Retinal pigment epithelial cell (primary cell): ENCODE results near the gene SAMM50.
A peak's percentile ranks its signal among the peaks of the same experiment; 100 is the strongest.

Experiments
- DNase-seq: peaks from one replicate; pipeline ENCODE4 v3.0.0-alpha.2; 2010; ENCODE audit warnings: low read depth
- H3K4me3 ChIP-seq: 2 replicates; pipeline ENCODE4 v1.5.1; 2011; ENCODE audit warnings: mild to moderate bottlenecking, low read length, control low read depth, moderate library complexity
- TF ChIP-seq, protein P1 (sequence below): conservative IDR thresholded peaks from 2 replicates; pipeline ENCODE4 v1.5.1; 2011; ENCODE audit warnings: low read depth, low read length, control low read depth, inconsistent platforms

The SAMM50 gene

DNA sequence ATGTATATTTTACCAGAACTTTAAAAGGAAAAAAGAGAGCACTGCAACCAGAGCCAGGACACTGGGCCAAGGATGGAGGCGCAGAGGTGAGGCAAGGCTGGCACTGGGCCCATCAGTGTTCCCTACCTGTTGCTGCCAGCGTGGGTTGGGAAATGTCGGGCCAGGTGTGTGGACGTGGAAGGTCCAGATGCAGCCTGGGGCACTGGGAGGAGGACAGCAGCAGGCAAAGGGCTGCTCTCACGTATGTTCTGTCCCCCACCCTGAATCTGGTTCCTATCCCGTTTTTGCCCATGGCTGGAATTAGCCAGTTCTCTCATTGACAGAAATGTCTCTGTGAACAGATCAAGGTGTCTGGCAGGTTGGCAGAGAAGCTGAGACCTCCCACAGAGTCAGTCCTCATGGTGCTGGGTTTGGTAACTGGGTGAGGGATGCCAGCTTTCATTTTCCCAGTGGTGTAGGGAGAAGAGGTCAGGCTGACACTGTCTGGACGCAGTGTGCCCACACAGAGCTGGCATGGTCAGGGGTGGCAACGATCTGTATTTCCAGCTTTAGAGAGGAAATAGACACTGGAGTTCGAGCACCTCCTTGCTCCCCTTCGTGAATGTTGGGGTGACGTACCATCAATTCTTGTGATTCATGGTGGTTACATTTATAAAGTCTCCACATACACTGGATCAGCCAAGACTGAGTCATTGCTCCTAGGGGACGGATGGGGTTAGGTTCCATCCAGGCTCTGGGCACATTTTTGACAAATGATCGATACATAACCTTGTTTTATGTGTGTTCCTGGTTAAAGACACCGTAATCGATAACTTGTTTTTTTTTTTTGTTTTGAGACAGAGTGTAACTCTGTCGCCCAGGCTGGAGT lies 35.9 kb upstream of the SAMM50 start:
- DNase-seq: no peak
- TF ChIP-seq, protein P1, sequence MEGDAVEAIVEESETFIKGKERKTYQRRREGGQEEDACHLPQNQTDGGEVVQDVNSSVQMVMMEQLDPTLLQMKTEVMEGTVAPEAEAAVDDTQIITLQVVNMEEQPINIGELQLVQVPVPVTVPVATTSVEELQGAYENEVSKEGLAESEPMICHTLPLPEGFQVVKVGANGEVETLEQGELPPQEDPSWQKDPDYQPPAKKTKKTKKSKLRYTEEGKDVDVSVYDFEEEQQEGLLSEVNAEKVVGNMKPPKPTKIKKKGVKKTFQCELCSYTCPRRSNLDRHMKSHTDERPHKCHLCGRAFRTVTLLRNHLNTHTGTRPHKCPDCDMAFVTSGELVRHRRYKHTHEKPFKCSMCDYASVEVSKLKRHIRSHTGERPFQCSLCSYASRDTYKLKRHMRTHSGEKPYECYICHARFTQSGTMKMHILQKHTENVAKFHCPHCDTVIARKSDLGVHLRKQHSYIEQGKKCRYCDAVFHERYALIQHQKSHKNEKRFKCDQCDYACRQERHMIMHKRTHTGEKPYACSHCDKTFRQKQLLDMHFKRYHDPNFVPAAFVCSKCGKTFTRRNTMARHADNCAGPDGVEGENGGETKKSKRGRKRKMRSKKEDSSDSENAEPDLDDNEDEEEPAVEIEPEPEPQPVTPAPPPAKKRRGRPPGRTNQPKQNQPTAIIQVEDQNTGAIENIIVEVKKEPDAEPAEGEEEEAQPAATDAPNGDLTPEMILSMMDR: no peak

DNA sequence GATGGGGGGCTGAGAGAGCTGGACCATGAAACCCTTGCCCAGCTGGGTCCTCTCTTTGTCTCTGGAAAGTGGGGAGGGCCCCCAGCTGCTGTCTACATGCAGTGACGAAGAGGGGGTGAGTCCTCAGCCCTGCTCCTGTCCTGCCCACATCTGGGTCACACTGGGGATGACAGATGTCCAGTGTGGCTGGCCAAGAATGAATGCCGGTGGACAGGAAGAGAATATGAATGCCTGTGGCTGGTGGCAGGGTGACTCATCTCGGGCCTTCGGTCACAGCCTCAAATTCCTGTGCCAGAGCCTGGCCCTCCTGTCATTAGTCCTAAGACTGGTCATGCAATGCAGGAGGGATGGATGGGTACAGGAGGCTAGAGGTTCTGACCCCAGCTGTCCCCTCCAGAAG lies 33.9 kb upstream of the SAMM50 start:
- DNase-seq: no peak
- TF ChIP-seq, protein P1: no peak
- H3K4me3 ChIP-seq: no peak overlapping the region

More for the DNA sequence above, 35.9 kb upstream of the SAMM50 start:
- H3K4me3 ChIP-seq: no peak overlapping the region

DNA sequence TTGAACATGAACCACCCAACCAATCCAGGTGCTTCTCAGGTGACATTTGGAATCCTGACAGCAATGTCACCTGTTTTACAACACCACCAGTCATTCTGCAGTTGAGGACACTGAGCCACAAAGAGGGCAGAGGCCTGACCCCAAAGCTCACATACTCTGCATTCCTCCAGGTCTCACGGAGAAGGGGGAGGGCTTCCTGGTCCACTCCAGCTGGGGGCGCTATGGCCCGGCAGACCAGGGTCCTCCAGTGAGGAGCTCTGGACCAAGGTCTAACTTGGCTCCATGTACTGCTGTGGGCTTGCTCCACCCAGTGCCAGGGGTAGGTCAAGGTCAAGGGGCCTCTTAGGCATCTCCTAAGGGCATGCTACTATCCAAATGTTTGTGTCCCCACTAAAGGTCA lies 33.1 kb upstream of the SAMM50 start:
- no peak for DNase-seq
- no peak overlapping the region for H3K4me3 ChIP-seq
- TF ChIP-seq, protein P1: peak; percentile 32

DNA sequence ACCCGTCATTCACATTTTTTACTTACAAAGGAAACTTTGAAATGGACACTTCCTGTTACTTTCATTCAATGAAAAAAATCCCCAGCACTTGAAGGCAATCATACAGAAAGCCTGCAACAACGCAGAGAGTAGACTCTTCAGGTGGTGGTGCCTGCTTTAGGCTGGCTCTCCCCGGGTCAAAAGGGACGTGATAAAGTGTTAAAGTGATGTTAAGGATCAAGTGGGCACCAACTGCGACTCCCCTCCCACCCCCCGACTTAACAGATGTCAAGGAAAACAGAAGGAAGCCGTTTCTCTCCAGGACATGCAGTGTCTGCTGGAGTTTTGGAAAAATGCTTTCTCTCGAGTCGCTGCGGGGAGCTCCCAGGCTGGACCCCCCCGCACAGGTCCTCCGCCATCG lies 32.1 kb upstream of the SAMM50 start:
- H3K4me3 ChIP-seq: peak overlapping the region; percentile 51
- TF ChIP-seq, protein P1: no peak
- no peak for DNase-seq

DNA sequence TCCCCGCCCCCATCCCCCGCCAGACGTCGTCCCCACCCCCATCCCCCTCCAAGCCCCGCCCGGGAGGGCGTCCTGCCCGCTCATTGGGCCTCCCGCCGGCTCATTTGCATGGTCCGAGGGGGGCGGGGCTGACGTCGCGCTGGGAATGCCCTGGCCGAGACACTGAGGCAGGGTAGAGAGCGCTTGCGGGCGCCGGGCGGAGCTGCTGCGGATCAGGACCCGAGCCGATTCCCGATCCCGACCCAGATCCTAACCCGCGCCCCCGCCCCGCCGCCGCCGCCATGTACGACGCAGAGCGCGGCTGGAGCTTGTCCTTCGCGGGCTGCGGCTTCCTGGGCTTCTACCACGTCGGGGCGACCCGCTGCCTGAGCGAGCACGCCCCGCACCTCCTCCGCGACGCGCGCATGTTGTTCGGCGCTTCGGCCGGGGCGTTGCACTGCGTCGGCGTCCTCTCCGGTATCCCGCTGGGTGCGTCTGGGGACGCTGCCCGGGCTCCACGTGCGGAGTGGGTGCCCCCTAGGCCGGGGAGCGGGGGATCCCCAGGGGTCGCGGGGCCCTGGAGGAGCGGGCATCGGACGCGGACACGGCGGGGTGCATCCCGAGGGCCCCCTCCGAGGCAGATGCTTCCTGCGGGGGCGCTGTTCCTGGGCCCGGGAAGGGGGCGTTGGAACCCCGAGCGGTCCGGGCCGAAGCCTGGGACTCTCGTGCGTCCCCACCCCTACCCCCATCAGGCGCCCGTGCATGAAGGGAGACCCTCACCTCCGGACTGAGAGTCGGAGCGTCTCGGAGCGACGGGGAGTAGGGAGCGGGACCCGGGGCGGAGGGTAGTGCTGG lies 31.4 kb upstream of the SAMM50 start, which contains the start of gene PNPLA3:
Gene PNPLA3, plus strand, starts transcription at position 175 of the 834 bp plus-strand sequence. Its CDS starts 107 bp downstream, at position 282.
- TF ChIP-seq, protein P1: peak; percentile 37
- peak within 1 kb of the TSS; percentile 85 for H3K4me3 ChIP-seq

DNA sequence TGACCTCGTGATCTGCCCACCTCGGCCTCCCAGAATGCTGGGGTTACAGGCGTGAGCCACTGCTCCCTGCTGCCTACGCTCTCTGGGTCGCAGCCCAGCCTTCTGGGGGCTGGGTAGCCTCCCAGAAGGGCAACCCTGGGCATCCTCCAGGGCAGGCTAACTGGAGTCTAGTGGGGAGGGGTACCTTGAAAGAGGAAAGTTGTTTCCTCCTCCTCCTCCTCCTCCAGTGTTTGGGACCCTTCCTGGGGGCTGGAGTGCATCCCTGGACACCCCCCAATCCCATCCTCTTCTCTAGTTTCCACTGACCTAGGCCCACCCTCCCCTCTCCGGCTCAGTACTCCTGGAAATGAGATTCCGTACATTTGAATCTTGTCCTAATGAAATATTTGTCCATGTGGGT lies 30.4 kb upstream of the SAMM50 start:
- H3K4me3 ChIP-seq: peak overlapping the region; percentile 85
- TF ChIP-seq, protein P1: no peak
- DNase-seq: no peak

More for the DNA sequence above, 31.4 kb upstream of the SAMM50 start, which contains the start of gene PNPLA3:
- peak; percentile 60 for DNase-seq
